H9 (cell line): ENCODE data around the gene ACTL8. TPM values are rescaled to one million over a fixed set of nuclear protein-coding genes. Genes with fewer than 3 reads are reported as not detected.

Source experiments
- DNase-seq: peaks from one replicate; pipeline ENCODE4 v3.0.0-alpha.2; 2017
- H2AFZ ChIP-seq: one replicate; pipeline ENCODE4 v1.6.1; 2013; ENCODE audit warnings: mild to moderate bottlenecking, low read length, control low read depth, moderate library complexity
- H2AK5ac ChIP-seq: 2 replicates; pipeline ENCODE4 v1.6.1; 2013; ENCODE audit warnings: low read length, control low read depth, mixed read lengths; ENCODE audit not compliant: insufficient read length
- H2BK120ac ChIP-seq: one replicate; pipeline ENCODE4 v1.6.1; 2013; ENCODE audit warnings: low read depth, mild to moderate bottlenecking, low read length, control low read depth, inconsistent platforms; ENCODE audit not compliant: poor library complexity, severe bottlenecking
- H2BK12ac ChIP-seq: 2 replicates; pipeline ENCODE4 v1.6.1; 2013; ENCODE audit warnings: low read length, control low read depth, mixed read lengths, low read depth; ENCODE audit not compliant: insufficient read length
- H2BK15ac ChIP-seq: 2 replicates; pipeline ENCODE4 v1.6.1; 2013; ENCODE audit warnings: low read depth, low read length, control low read depth
- H2BK20ac ChIP-seq: one replicate; pipeline ENCODE4 v1.6.1; 2013; ENCODE audit warnings: low read depth, mild to moderate bottlenecking, low read length, control low read depth, inconsistent platforms; ENCODE audit not compliant: poor library complexity, severe bottlenecking
- H2BK5ac ChIP-seq: 2 replicates; pipeline ENCODE4 v1.6.1; 2013; ENCODE audit warnings: low read length, control low read depth, mixed read lengths; ENCODE audit not compliant: insufficient read length
- H3K14ac ChIP-seq: 2 replicates; pipeline ENCODE4 v1.6.1; 2013; ENCODE audit warnings: low read length, control low read depth; ENCODE audit not compliant: insufficient read depth
- H3K18ac ChIP-seq: 2 replicates; pipeline ENCODE4 v1.6.1; 2013; ENCODE audit warnings: low read depth, mild to moderate bottlenecking, mixed read lengths, low read length, control low read depth; ENCODE audit not compliant: insufficient read length
- H3K23ac ChIP-seq: 2 replicates; pipeline ENCODE4 v1.6.1; 2013; ENCODE audit warnings: low read length, control low read depth, mixed read lengths, low read depth; ENCODE audit not compliant: insufficient read length
- H3K23me2 ChIP-seq: 2 replicates; pipeline ENCODE4 v1.6.1; 2013; ENCODE audit warnings: low read depth, mild to moderate bottlenecking, mixed read lengths, low read length, control low read depth; ENCODE audit not compliant: insufficient read length, poor library complexity, severe bottlenecking
- H3K27ac ChIP-seq: 2 replicates; pipeline ENCODE4 v1.5.1; 2013; ENCODE audit warnings: low read length, control low read depth, mixed read lengths, low read depth; ENCODE audit not compliant: insufficient read length
- H3K27me3 ChIP-seq: 2 replicates; pipeline ENCODE4 v1.6.1; 2013; ENCODE audit warnings: low read length, control low read depth, inconsistent platforms; ENCODE audit not compliant: insufficient read depth
- H3K4ac ChIP-seq: 2 replicates; pipeline ENCODE4 v1.6.1; 2013; ENCODE audit warnings: low read depth, mild to moderate bottlenecking, control low read depth, inconsistent platforms, low read length, moderate library complexity
- H3K4me1 ChIP-seq: 2 replicates; pipeline ENCODE4 v1.6.1; 2013; ENCODE audit warnings: low read length, control low read depth, inconsistent platforms; ENCODE audit not compliant: insufficient read depth
- H3K4me2 ChIP-seq: 2 replicates; pipeline ENCODE4 v1.6.1; 2013; ENCODE audit warnings: low read length, control low read depth, mixed read lengths; ENCODE audit not compliant: insufficient read length, insufficient read depth
- H3K56ac ChIP-seq: 2 replicates; pipeline ENCODE4 v1.6.1; 2013; ENCODE audit warnings: low read depth, mild to moderate bottlenecking, mixed read lengths, low read length, control low read depth; ENCODE audit not compliant: insufficient read length
- H3K79me1 ChIP-seq: 2 replicates; pipeline ENCODE4 v1.6.1; 2013; ENCODE audit warnings: low read depth, mild to moderate bottlenecking, moderate library complexity, low read length, control low read depth, inconsistent platforms; ENCODE audit not compliant: insufficient read depth, poor library complexity, severe bottlenecking
- H3K79me2 ChIP-seq: 2 replicates; pipeline ENCODE4 v1.6.1; 2013; ENCODE audit warnings: low read length, control low read depth, inconsistent platforms; ENCODE audit not compliant: insufficient read depth
- H3K9ac ChIP-seq: 2 replicates; pipeline ENCODE4 v1.6.1; 2013; ENCODE audit warnings: low read length, control low read depth, mixed read lengths; ENCODE audit not compliant: insufficient read length; ENCODE audit errors: extremely low read depth
- H3K9me3 ChIP-seq: one replicate; pipeline ENCODE4 v1.6.1; 2013; ENCODE audit warnings: low read depth, low read length, inconsistent platforms; ENCODE audit not compliant: control insufficient read depth
- H3T11ph ChIP-seq: one replicate; pipeline ENCODE4 v1.6.1; 2013; ENCODE audit warnings: mild to moderate bottlenecking, low read length, control low read depth, inconsistent platforms
- H4K20me1 ChIP-seq: one replicate; pipeline ENCODE4 v1.6.1; 2013; ENCODE audit not compliant: control insufficient read depth, insufficient read length, insufficient read depth
- H4K5ac ChIP-seq: 2 replicates; pipeline ENCODE4 v1.6.1; 2013; ENCODE audit warnings: low read depth, mild to moderate bottlenecking, mixed read lengths, low read length, control low read depth; ENCODE audit not compliant: insufficient read length
- H4K8ac ChIP-seq: replicated peaks from 2 replicates; pipeline ENCODE4 v1.6.1; 2013; ENCODE audit warnings: low read length, control low read depth, mixed read lengths, low read depth; ENCODE audit not compliant: insufficient read length
- H4K91ac ChIP-seq: 2 replicates; pipeline ENCODE4 v1.6.1; 2013; ENCODE audit warnings: low read depth, mild to moderate bottlenecking, moderate library complexity, mixed read lengths, low read length, control low read depth; ENCODE audit not compliant: insufficient read length
- H3K27ac Mint-ChIP-seq, 3 experiments: 2 replicates in 2 of 3; 3 replicates in 1 of 3; pipeline ENCODE4 v1.8.0; 2020 to 2021; ENCODE audit warnings: mixed read lengths in 3 of 3, mild to moderate bottlenecking in 1 of 3, moderate library complexity in 1 of 3
- H3K27me3 Mint-ChIP-seq: 2 replicates; pipeline ENCODE4 v1.8.0; 2021; ENCODE audit warnings: low read depth, mild to moderate bottlenecking, moderate library complexity, mixed read lengths
- H3K36me3 Mint-ChIP-seq, 3 experiments: 2 replicates in 2 of 3; 3 replicates in 1 of 3; pipeline ENCODE4 v1.8.0; 2020 to 2021; ENCODE audit warnings: low read depth in 3 of 3, mixed read lengths in 3 of 3; ENCODE audit not compliant: insufficient read depth in 1 of 3
- H3K4me1 Mint-ChIP-seq, 2 experiments: 2 replicates each; pipeline ENCODE4 v1.8.0; 2020; ENCODE audit warnings: mixed read lengths in 2 of 2
- H3K4me3 Mint-ChIP-seq, 2 experiments: 2 replicates in 1 of 2; 3 replicates in 1 of 2; pipeline ENCODE4 v1.8.0; 2020 to 2021; ENCODE audit warnings: mild to moderate bottlenecking in 2 of 2, mixed read lengths in 2 of 2, moderate library complexity in 1 of 2
- H3K9me3 Mint-ChIP-seq, 2 experiments: 2 replicates in 1 of 2; 3 replicates in 1 of 2; pipeline ENCODE4 v1.8.0; 2020; ENCODE audit warnings: mild to moderate bottlenecking in 2 of 2, mixed read lengths in 2 of 2, moderate library complexity in 1 of 2
- WGBS: extraction: QIAGEN DNeasy Blood & Tissue Kit; methylation state at CpG from one replicate; pipeline ENCODE4 v1.1.7; 2013; ENCODE audit warnings: missing lambda C conversion rate, low lambda C conversion rate, mixed read lengths; ENCODE audit not compliant: insufficient read length; ENCODE audit errors: extremely low coverage; 5-methylcytosine and 5-hydroxymethylcytosine counted together
- total RNA-seq: library from RNA; stranded (reverse); gene quantifications from 2 replicates; pipeline ENCODE4 v1.2.1, GENCODE V29; 2021
- TF ChIP-seq, protein P1 (sequence below): fragments of 200-600 bp; sonication (generic); conservative IDR thresholded peaks from 3 replicates; pipeline ENCODE4 v1.8.0; 2021; ENCODE audit warnings: antibody characterized with exemption, mild to moderate bottlenecking

Gene ACTL8
- total RNA-seq, 1 experiment from 2014 or later = not detected

DNA sequence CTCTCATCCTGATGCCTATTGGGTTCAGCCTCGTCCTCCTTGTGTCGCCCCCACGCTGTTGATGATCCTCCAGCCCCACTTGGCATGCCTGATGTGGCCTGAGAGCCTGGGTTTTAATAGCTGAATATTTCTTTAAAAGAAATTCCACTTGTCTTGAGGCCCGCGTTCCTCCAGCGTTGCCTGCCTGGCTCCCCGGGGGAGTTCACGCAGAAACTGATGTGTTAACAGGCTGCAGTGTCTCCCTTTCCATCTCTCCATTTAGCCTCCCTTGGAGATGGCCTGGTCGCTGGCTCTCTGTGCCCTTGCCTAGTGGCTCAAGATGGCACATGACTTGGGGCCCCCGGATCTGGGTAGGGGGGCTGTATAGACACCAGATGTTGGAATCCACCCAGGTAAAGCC lies 9.5 kb downstream of the ACTL8 start:
- Histone ChIP-seq H3K4ac (no peak overlapping the region), H3K9ac (no peak overlapping the region), H3K79me1 (no peaks in the 10 kb centered on the region), H3K9me3 (no peaks in the 10 kb centered on the region), H2BK15ac (no peak overlapping the region), H4K8ac (no peak overlapping the region), H2AFZ (no peak overlapping the region), H3K4me1 (no peaks in the 10 kb centered on the region), H3K23ac (no peak overlapping the region), H2BK12ac (no peak overlapping the region), H3K18ac (no peak overlapping the region), H3K23me2 (no peaks in the 10 kb centered on the region), H2BK20ac (no peak overlapping the region), H2BK5ac (no peak overlapping the region), H3K79me2 (no peaks in the 10 kb centered on the region), H3K27me3 (no peaks in the 10 kb centered on the region), H3K14ac (no peak overlapping the region), H3K56ac (no peak overlapping the region), H3K4me2 (no peak overlapping the region), H4K5ac (no peak overlapping the region), H2AK5ac (no peak overlapping the region), H4K91ac (no peak overlapping the region), H3T11ph (no peak overlapping the region), H3K27ac (no peak overlapping the region), H4K20me1 (no peaks in the 10 kb centered on the region), H2BK120ac (no peak overlapping the region)
- TF ChIP-seq, protein P1, sequence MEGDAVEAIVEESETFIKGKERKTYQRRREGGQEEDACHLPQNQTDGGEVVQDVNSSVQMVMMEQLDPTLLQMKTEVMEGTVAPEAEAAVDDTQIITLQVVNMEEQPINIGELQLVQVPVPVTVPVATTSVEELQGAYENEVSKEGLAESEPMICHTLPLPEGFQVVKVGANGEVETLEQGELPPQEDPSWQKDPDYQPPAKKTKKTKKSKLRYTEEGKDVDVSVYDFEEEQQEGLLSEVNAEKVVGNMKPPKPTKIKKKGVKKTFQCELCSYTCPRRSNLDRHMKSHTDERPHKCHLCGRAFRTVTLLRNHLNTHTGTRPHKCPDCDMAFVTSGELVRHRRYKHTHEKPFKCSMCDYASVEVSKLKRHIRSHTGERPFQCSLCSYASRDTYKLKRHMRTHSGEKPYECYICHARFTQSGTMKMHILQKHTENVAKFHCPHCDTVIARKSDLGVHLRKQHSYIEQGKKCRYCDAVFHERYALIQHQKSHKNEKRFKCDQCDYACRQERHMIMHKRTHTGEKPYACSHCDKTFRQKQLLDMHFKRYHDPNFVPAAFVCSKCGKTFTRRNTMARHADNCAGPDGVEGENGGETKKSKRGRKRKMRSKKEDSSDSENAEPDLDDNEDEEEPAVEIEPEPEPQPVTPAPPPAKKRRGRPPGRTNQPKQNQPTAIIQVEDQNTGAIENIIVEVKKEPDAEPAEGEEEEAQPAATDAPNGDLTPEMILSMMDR = no peak
- Mint-ChIP-seq H3K4me3 (no peak overlapping the region), H3K27ac (no peak overlapping the region), H3K9me3 (peaks cover 8 to 10% of the 10 kb centered on the region in 2 experiments), H3K4me1 (peaks cover 11 to 17% of the 10 kb centered on the region in 2 experiments), H3K36me3 (peaks cover 1 to 7% (median 7%) of the 10 kb centered on the region in 3 experiments; a peak in 5 of 7 replicates), H3K27me3 (peaks cover 12% of the 10 kb centered on the region)
- no peak for DNase-seq
- WGBS = no CpG with 5 or more reads among the region's 10 CpGs
